Forelimb muscle (tissue), 1 donor: Measurements from ENCODE around the gene IQCH. TPM values are rescaled to one million over a fixed set of nuclear protein-coding genes. Genes with fewer than 3 reads are reported as not detected.

Experiments used
- DNase-seq: peaks from one replicate; pipeline ENCODE4 v3.0.0-alpha.2; 2013; ENCODE audit warnings: low read depth
- polyA plus RNA-seq: library from polyadenylated mRNA; unstranded; fragments of 120-200 nt; gene quantifications from one replicate; pipeline ENCODE4 v1.2.1, GENCODE V29; 2013; ENCODE audit not compliant: insufficient read length

Gene IQCH
- polyA plus RNA-seq, 1 donor = 0.94 TPM

- no peak for DNase-seq
These were observed 269.6 kb downstream of the IQCH start for GRCh38 chr15:67524235-67524634.

GRCh38 chr15:67528513-67528912, 273.9 kb downstream of the IQCH start:
- no peak for DNase-seq

GRCh38 chr15:67531379-67531914, 276.9 kb downstream of the IQCH start:
- DNase-seq = no peak

GRCh38 chr15:67533873-67534272, 279.3 kb downstream of the IQCH start:
- DNase-seq = no peak

- no peak for DNase-seq
These were observed 279.8 kb downstream of the IQCH start for GRCh38 chr15:67534360-67534759.

- DNase-seq = no peak
These were observed 283.2 kb downstream of the IQCH start for GRCh38 chr15:67537771-67538170.

- no peak for DNase-seq
These were observed 288.1 kb downstream of the IQCH start, which contains the start of gene MAP2K5 for GRCh38 chr15:67542420-67543347. MAP2K5 (plus strand) TSS chr15:67542703; CDS start chr15:67543336, 633 bp downstream.

- no peak for DNase-seq
These were observed 288.7 kb downstream of the IQCH start for GRCh38 chr15:67543348-67543718.

- DNase-seq = no peak
These were observed 289.9 kb downstream of the IQCH start for GRCh38 chr15:67544475-67544874.

GRCh38 chr15:67545864-67546263, 291.3 kb downstream of the IQCH start:
- no peak for DNase-seq

- DNase-seq = no peak
These were observed 292.5 kb downstream of the IQCH start for GRCh38 chr15:67547064-67547463.

GRCh38 chr15:67547836-67548235, 293.2 kb downstream of the IQCH start:
- DNase-seq = no peak

- no peak for DNase-seq
These were observed 293.8 kb downstream of the IQCH start for GRCh38 chr15:67548236-67548852.

- DNase-seq = no peak
These were observed 294.5 kb downstream of the IQCH start for GRCh38 chr15:67548862-67549651.

GRCh38 chr15:67549736-67550135, 295.1 kb downstream of the IQCH start:
- no peak for DNase-seq

- DNase-seq = no peak
These were observed 295.9 kb downstream of the IQCH start for GRCh38 chr15:67550522-67550921.

GRCh38 chr15:67551207-67551743, 296.7 kb downstream of the IQCH start:
- DNase-seq = no peak
